Ovary (tissue), 3 donors: ENCODE data around the gene BTBD9.

Experiments
- EP300 ChIP-seq: sonication (generic); formaldehyde crosslinking; IDR thresholded peaks from one replicate; pipeline ENCODE4 v1.6.1; 2017; ENCODE audit warnings: antibody characterized with exemption
- POLR2A ChIP-seq: fragments of 450-650 bp; IDR thresholded peaks from one replicate; pipeline ENCODE4 v1.6.1; 2017; ENCODE audit warnings: antibody characterized with exemption, mild to moderate bottlenecking, moderate library complexity
- TF ChIP-seq, protein P1 (sequence below), 3 donors: fragments of 450-650 bp in 2 of 3; fragments of 200-600 bp in 1 of 3; IDR thresholded peaks; one replicate each; pipeline versions ENCODE4 v1.5.1 to v1.8.0; 2016 to 2022; ENCODE audit warnings: antibody characterized with exemption in 3 of 3, mild to moderate bottlenecking in 1 of 3
- donor health status: DM: no; HTN: no; CAD: no.

DNA sequence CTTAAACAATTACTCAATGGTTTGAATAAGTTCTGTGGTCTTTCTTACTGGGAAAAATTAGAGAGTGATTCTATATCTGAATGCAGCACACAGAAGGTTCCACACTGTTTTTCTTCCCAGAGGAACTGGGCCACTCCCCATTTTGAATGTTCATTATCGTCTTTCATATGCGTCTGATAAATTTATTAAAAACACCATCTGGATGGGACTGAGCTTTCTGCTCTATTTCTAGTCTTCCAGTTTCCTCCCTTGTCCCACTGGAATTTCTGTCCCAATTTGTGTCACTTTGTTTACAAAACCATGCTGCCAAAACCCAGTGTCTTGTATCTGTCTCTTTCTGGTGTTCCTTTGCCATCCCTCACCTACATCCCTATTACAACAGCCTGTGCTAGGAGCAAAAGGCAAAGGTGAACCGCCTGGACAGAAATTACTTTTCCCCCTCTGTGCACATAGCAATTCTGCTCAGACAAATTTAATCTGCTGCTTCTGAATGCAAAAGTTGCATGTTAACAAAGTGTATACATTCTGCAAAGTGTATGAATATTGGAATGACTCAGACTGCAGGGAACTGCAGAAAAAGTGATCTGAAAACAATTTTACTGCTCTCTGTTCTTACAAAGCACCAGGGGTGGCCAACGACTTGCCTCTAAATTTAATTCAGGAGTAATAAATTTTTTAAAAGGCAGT, 333.6 kb downstream of the BTBD9 start:
- TF ChIP-seq, protein P1, sequence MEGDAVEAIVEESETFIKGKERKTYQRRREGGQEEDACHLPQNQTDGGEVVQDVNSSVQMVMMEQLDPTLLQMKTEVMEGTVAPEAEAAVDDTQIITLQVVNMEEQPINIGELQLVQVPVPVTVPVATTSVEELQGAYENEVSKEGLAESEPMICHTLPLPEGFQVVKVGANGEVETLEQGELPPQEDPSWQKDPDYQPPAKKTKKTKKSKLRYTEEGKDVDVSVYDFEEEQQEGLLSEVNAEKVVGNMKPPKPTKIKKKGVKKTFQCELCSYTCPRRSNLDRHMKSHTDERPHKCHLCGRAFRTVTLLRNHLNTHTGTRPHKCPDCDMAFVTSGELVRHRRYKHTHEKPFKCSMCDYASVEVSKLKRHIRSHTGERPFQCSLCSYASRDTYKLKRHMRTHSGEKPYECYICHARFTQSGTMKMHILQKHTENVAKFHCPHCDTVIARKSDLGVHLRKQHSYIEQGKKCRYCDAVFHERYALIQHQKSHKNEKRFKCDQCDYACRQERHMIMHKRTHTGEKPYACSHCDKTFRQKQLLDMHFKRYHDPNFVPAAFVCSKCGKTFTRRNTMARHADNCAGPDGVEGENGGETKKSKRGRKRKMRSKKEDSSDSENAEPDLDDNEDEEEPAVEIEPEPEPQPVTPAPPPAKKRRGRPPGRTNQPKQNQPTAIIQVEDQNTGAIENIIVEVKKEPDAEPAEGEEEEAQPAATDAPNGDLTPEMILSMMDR (IDR thresholded peaks at IDR 0.05): no peak
- no peak for TF ChIP-seq EP300
- TF ChIP-seq POLR2A: no peak
